H9 (cell line): ENCODE results near the gene C1orf56. TPM values are rescaled to one million over a fixed set of nuclear protein-coding genes. Genes with fewer than 3 reads are reported as not detected.

ENCODE experiments used
- DNase-seq: peaks from one replicate; pipeline ENCODE4 v3.0.0-alpha.2; 2017
- H2AFZ ChIP-seq: one replicate; pipeline ENCODE4 v1.6.1; 2013; ENCODE audit warnings: mild to moderate bottlenecking, low read length, control low read depth, moderate library complexity
- H2AK5ac ChIP-seq: 2 replicates; pipeline ENCODE4 v1.6.1; 2013; ENCODE audit warnings: low read length, control low read depth, mixed read lengths; ENCODE audit not compliant: insufficient read length
- H2BK120ac ChIP-seq: one replicate; pipeline ENCODE4 v1.6.1; 2013; ENCODE audit warnings: low read depth, mild to moderate bottlenecking, low read length, control low read depth, inconsistent platforms; ENCODE audit not compliant: poor library complexity, severe bottlenecking
- H2BK12ac ChIP-seq: 2 replicates; pipeline ENCODE4 v1.6.1; 2013; ENCODE audit warnings: low read length, control low read depth, mixed read lengths, low read depth; ENCODE audit not compliant: insufficient read length
- H2BK15ac ChIP-seq: 2 replicates; pipeline ENCODE4 v1.6.1; 2013; ENCODE audit warnings: low read depth, low read length, control low read depth
- H2BK20ac ChIP-seq: one replicate; pipeline ENCODE4 v1.6.1; 2013; ENCODE audit warnings: low read depth, mild to moderate bottlenecking, low read length, control low read depth, inconsistent platforms; ENCODE audit not compliant: poor library complexity, severe bottlenecking
- H2BK5ac ChIP-seq: 2 replicates; pipeline ENCODE4 v1.6.1; 2013; ENCODE audit warnings: low read length, control low read depth, mixed read lengths; ENCODE audit not compliant: insufficient read length
- H3K14ac ChIP-seq: 2 replicates; pipeline ENCODE4 v1.6.1; 2013; ENCODE audit warnings: low read length, control low read depth; ENCODE audit not compliant: insufficient read depth
- H3K18ac ChIP-seq: 2 replicates; pipeline ENCODE4 v1.6.1; 2013; ENCODE audit warnings: low read depth, mild to moderate bottlenecking, mixed read lengths, low read length, control low read depth; ENCODE audit not compliant: insufficient read length
- H3K23ac ChIP-seq: 2 replicates; pipeline ENCODE4 v1.6.1; 2013; ENCODE audit warnings: low read length, control low read depth, mixed read lengths, low read depth; ENCODE audit not compliant: insufficient read length
- H3K23me2 ChIP-seq: 2 replicates; pipeline ENCODE4 v1.6.1; 2013; ENCODE audit warnings: low read depth, mild to moderate bottlenecking, mixed read lengths, low read length, control low read depth; ENCODE audit not compliant: insufficient read length, poor library complexity, severe bottlenecking
- H3K27ac ChIP-seq: 2 replicates; pipeline ENCODE4 v1.5.1; 2013; ENCODE audit warnings: low read length, control low read depth, mixed read lengths, low read depth; ENCODE audit not compliant: insufficient read length
- H3K27me3 ChIP-seq: 2 replicates; pipeline ENCODE4 v1.6.1; 2013; ENCODE audit warnings: low read length, control low read depth, inconsistent platforms; ENCODE audit not compliant: insufficient read depth
- H3K4ac ChIP-seq: 2 replicates; pipeline ENCODE4 v1.6.1; 2013; ENCODE audit warnings: low read depth, mild to moderate bottlenecking, control low read depth, inconsistent platforms, low read length, moderate library complexity
- H3K4me1 ChIP-seq: 2 replicates; pipeline ENCODE4 v1.6.1; 2013; ENCODE audit warnings: low read length, control low read depth, inconsistent platforms; ENCODE audit not compliant: insufficient read depth
- H3K4me2 ChIP-seq: 2 replicates; pipeline ENCODE4 v1.6.1; 2013; ENCODE audit warnings: low read length, control low read depth, mixed read lengths; ENCODE audit not compliant: insufficient read length, insufficient read depth
- H3K56ac ChIP-seq: 2 replicates; pipeline ENCODE4 v1.6.1; 2013; ENCODE audit warnings: low read depth, mild to moderate bottlenecking, mixed read lengths, low read length, control low read depth; ENCODE audit not compliant: insufficient read length
- H3K79me1 ChIP-seq: 2 replicates; pipeline ENCODE4 v1.6.1; 2013; ENCODE audit warnings: low read depth, mild to moderate bottlenecking, moderate library complexity, low read length, control low read depth, inconsistent platforms; ENCODE audit not compliant: insufficient read depth, poor library complexity, severe bottlenecking
- H3K79me2 ChIP-seq: 2 replicates; pipeline ENCODE4 v1.6.1; 2013; ENCODE audit warnings: low read length, control low read depth, inconsistent platforms; ENCODE audit not compliant: insufficient read depth
- H3K9ac ChIP-seq: 2 replicates; pipeline ENCODE4 v1.6.1; 2013; ENCODE audit warnings: low read length, control low read depth, mixed read lengths; ENCODE audit not compliant: insufficient read length; ENCODE audit errors: extremely low read depth
- H3K9me3 ChIP-seq: one replicate; pipeline ENCODE4 v1.6.1; 2013; ENCODE audit warnings: low read depth, low read length, inconsistent platforms; ENCODE audit not compliant: control insufficient read depth
- H3T11ph ChIP-seq: one replicate; pipeline ENCODE4 v1.6.1; 2013; ENCODE audit warnings: mild to moderate bottlenecking, low read length, control low read depth, inconsistent platforms
- H4K20me1 ChIP-seq: one replicate; pipeline ENCODE4 v1.6.1; 2013; ENCODE audit not compliant: control insufficient read depth, insufficient read length, insufficient read depth
- H4K5ac ChIP-seq: 2 replicates; pipeline ENCODE4 v1.6.1; 2013; ENCODE audit warnings: low read depth, mild to moderate bottlenecking, mixed read lengths, low read length, control low read depth; ENCODE audit not compliant: insufficient read length
- H4K8ac ChIP-seq: replicated peaks from 2 replicates; pipeline ENCODE4 v1.6.1; 2013; ENCODE audit warnings: low read length, control low read depth, mixed read lengths, low read depth; ENCODE audit not compliant: insufficient read length
- H4K91ac ChIP-seq: 2 replicates; pipeline ENCODE4 v1.6.1; 2013; ENCODE audit warnings: low read depth, mild to moderate bottlenecking, moderate library complexity, mixed read lengths, low read length, control low read depth; ENCODE audit not compliant: insufficient read length
- H3K27ac Mint-ChIP-seq, 3 experiments: 2 replicates in 2 of 3; 3 replicates in 1 of 3; pipeline ENCODE4 v1.8.0; 2020 to 2021; ENCODE audit warnings: mixed read lengths in 3 of 3, mild to moderate bottlenecking in 1 of 3, moderate library complexity in 1 of 3
- H3K27me3 Mint-ChIP-seq: 2 replicates; pipeline ENCODE4 v1.8.0; 2021; ENCODE audit warnings: low read depth, mild to moderate bottlenecking, moderate library complexity, mixed read lengths
- H3K36me3 Mint-ChIP-seq, 3 experiments: 2 replicates in 2 of 3; 3 replicates in 1 of 3; pipeline ENCODE4 v1.8.0; 2020 to 2021; ENCODE audit warnings: low read depth in 3 of 3, mixed read lengths in 3 of 3; ENCODE audit not compliant: insufficient read depth in 1 of 3
- H3K4me1 Mint-ChIP-seq, 2 experiments: 2 replicates each; pipeline ENCODE4 v1.8.0; 2020; ENCODE audit warnings: mixed read lengths in 2 of 2
- H3K4me3 Mint-ChIP-seq, 2 experiments: 2 replicates in 1 of 2; 3 replicates in 1 of 2; pipeline ENCODE4 v1.8.0; 2020 to 2021; ENCODE audit warnings: mild to moderate bottlenecking in 2 of 2, mixed read lengths in 2 of 2, moderate library complexity in 1 of 2
- H3K9me3 Mint-ChIP-seq, 2 experiments: 2 replicates in 1 of 2; 3 replicates in 1 of 2; pipeline ENCODE4 v1.8.0; 2020; ENCODE audit warnings: mild to moderate bottlenecking in 2 of 2, mixed read lengths in 2 of 2, moderate library complexity in 1 of 2
- CTCF ChIP-seq: fragments of 200-600 bp; sonication (generic); conservative IDR thresholded peaks from 3 replicates; pipeline ENCODE4 v1.8.0; 2021; ENCODE audit warnings: antibody characterized with exemption, mild to moderate bottlenecking
- WGBS: extraction: QIAGEN DNeasy Blood & Tissue Kit; methylation state at CpG from one replicate; pipeline ENCODE4 v1.1.7; 2013; ENCODE audit warnings: missing lambda C conversion rate, low lambda C conversion rate, mixed read lengths; ENCODE audit not compliant: insufficient read length; ENCODE audit errors: extremely low coverage; 5-methylcytosine and 5-hydroxymethylcytosine counted together
- total RNA-seq: library from RNA; stranded (reverse); gene quantifications from 2 replicates; pipeline ENCODE4 v1.2.1, GENCODE V29; 2021

The C1orf56 gene
- total RNA-seq, 1 experiment from 2014 or later = 4.8 TPM

GRCh38 chr1:151011154-151011850, 36.2 kb upstream of the C1orf56 start:
- Histone ChIP-seq H4K91ac (no peak overlapping the region), H3K9me3 (no peaks in the 10 kb centered on the region), H3K4me2 (no peak overlapping the region), H3K79me1 (no peaks in the 10 kb centered on the region), H3K4ac (no peak overlapping the region), H3K9ac (no peak overlapping the region), H3K56ac (no peak overlapping the region), H3K27ac (no peak overlapping the region), H3K79me2 (no peaks in the 10 kb centered on the region; the same call in 1 of the 2 replicates), H3K27me3 (no peaks in the 10 kb centered on the region), H4K8ac (no peak overlapping the region), H4K5ac (no peak overlapping the region), H4K20me1 (no peaks in the 10 kb centered on the region), H3K4me1 (peaks cover 5% of the 10 kb centered on the region; the same call in 1 of the 2 replicates), H3K23ac (no peak overlapping the region), H2BK5ac (no peak overlapping the region), H3T11ph (no peak overlapping the region), H3K23me2 (peaks cover 12% of the 10 kb centered on the region), H3K18ac (no peak overlapping the region), H2AFZ (no peak overlapping the region), H2BK20ac (no peak overlapping the region), H2BK12ac (no peak overlapping the region), H3K14ac (no peak overlapping the region), H2AK5ac (no peak overlapping the region), H2BK120ac (no peak overlapping the region), H2BK15ac (no peak overlapping the region)
- DNase-seq = no peak
- no peak overlapping the region for H3K4me3 Mint-ChIP-seq
- no peak overlapping the region; a peak in 3 of 7 replicates for H3K27ac Mint-ChIP-seq
- no peaks in the 10 kb centered on the region; a peak in 2 of 5 replicates for H3K9me3 Mint-ChIP-seq
- no CpG with 5 or more reads among the region's 4 CpGs for WGBS
- H3K27me3 Mint-ChIP-seq = no peaks in the 10 kb centered on the region
- no peaks in the 10 kb centered on the region for H3K36me3 Mint-ChIP-seq
- H3K4me1 Mint-ChIP-seq = peaks cover 24 to 27% of the 10 kb centered on the region in 2 experiments
- TF ChIP-seq CTCF = no peak
